GM18505 (cell line): ENCODE measurements around the gene TYMP.

Experiments
- ATAC-seq: cut with Tn5 transposase; IDR thresholded peaks from one replicate; pipeline ENCODE4 v1.9.1; 2021; ENCODE audit not compliant: unreplicated experiment
- POLR2A ChIP-seq: IDR thresholded peaks from 4 replicates; pipeline ENCODE4 v1.6.1; 2011; ENCODE audit warnings: borderline replicate concordance; ENCODE audit not compliant: insufficient read depth, insufficient read length; ENCODE audit errors: extremely low read depth

The TYMP gene

GRCh38 chr22:50571264-50572175, 41.7 kb upstream of the TYMP start:
- ATAC-seq: no peak
- no peak for TF ChIP-seq POLR2A

GRCh38 chr22:50570861-50571260, 41.0 kb upstream of the TYMP start:
- TF ChIP-seq POLR2A: no peak
- no peak for ATAC-seq

GRCh38 chr22:50569896-50570535, 40.2 kb upstream of the TYMP start:
- no peak for TF ChIP-seq POLR2A
- no peak for ATAC-seq

DNA sequence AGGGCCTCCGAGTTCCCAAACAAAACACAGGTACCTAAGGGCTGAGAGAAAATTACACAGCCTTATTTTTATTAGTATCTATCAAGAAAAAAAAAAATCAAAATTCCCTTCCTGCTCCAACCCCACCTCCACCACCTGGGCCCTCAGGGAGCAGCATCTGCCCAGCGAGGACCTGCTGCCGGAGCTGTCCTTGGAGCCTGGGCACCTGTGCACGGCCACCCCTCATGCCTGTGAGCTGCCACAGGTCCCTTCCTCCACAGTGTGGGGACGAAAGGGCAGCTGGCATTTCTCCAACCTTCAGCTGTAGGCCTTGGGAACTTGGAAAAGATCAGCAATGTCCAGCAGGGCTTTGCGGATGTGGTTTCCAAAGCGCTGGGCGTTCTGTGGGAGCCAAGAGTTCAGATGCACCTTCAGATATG, 39.2 kb upstream of the TYMP start:
- ATAC-seq: no peak
- no peak for TF ChIP-seq POLR2A

GRCh38 chr22:50568626-50569025, 38.8 kb upstream of the TYMP start:
- TF ChIP-seq POLR2A: no peak
- no peak for ATAC-seq

DNA sequence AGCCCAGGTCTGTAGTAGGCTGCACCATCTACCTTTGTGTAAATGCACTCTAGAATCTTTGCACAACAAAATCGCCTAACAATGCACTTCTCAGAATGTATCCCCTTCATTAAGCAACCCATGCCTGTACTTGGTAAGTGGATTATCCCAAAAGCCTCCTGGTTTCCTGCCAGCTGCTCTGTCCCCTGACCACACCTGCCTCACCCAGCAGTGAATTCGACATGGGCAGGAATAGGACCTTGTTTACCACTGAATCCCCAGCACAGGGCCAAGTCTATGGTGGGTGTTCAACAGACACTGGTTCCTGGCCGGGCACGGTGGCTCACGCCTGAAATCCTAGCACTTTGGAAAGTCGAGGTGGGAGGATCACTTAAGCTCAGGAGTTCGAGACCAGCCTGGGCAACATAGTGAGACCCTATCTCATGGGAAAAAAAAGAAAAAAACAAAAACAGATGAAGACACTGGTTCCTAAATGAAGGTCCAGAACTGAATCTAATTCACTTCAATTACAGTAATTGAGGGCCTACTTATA, 38.0 kb upstream of the TYMP start:
- ATAC-seq: no peak
- TF ChIP-seq POLR2A: no peak

DNA sequence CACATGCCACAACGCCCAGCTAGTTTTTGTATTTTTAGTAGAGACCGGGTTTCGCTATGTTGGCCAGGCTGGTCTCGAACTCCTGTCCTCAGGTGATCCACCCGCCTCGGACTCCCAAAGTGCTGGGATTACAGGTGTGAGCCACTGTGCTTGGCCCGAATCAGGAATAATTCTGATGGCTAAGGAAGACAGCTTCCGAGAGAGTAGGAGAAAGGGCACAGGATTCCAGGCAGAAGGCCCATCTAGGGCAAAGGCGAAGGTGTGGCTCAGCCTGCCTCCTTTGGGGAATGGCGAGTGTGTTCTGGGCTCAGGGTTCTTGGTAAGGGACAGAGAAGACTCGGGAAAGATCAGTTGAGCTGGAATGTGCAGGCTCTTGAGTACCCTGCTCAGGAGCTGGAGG, 34.5 kb upstream of the TYMP start:
- no peak for TF ChIP-seq POLR2A
- ATAC-seq: no peak

DNA sequence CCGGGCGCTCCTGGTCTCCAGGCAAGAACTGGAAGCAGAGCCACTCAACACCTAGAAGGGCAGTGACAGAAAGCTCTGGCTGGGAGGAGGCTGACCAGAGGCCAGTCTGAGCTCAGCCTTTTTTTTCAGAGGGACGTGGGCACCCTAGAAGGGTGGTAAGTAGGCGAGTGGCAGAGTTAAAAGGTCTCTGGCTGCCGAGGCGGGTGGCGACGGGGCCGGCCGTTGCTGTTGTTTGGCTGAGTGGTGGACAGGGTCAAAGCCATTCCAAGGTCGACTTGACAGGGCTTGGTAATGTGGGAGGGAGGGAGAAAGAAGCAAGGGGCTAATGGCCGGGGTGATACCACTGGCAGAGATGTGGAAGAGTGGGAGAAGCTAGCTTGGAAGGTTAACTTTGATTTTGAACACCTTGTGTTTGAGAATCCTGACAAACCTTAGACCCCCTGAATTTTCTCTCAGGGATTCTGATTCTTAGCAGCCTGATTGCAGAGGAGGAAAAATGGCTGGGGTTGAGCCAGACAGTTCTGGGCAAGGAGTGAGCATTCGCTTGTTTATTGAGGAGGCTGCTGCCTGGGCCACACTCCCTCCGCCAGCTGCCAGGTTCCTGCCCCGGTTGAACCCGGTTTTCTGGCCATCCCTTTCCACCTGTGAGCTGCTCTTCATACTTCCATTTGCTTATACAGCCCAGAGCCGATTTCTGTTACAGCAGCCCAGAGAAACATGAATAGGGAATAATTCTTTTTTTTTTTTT, 33.8 kb upstream of the TYMP start:
- ATAC-seq: no peak
- TF ChIP-seq POLR2A: no peak

GRCh38 chr22:50562523-50563412, 33.0 kb upstream of the TYMP start, which contains the start of gene SYCE3:
Gene SYCE3 (minus strand): TSS chr22:50562919. CDS start chr22:50556405, 6,514 bp downstream.
- peak; percentile 90 for ATAC-seq
- peak; percentile 61 for TF ChIP-seq POLR2A

GRCh38 chr22:50561401-50562358, 31.9 kb upstream of the TYMP start:
- TF ChIP-seq POLR2A: no peak
- ATAC-seq: no peak

DNA sequence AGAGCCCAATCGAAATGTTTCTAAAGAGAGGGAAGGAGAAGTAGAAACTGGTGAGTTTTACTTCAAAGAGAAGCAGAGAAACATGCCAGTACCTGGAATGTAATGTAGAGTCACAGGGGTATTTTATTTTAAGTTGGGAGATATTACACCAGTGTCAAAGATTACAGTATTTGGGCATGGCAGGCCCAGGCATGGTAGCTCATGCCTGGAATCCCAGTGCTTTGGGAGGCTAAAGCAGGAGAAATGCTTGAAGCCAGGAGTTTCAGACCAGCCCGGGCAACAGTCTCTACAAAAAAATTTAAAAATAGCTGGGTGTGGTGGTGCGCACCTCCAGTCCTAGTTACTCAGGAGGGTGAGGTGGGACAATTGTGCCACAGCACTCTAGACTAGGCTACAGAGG, 30.2 kb upstream of the TYMP start:
- no peak for ATAC-seq
- no peak for TF ChIP-seq POLR2A
